Endodermal cell (in vitro differentiated cells): ENCODE data around the gene CAP2. TPM values are rescaled to one million over a fixed set of nuclear protein-coding genes. Genes with fewer than 3 reads are reported as not detected.

Source experiments
- DNase-seq: peaks from one replicate; pipeline ENCODE4 v3.0.0-alpha.2; 2017
- H3K27ac ChIP-seq: 2 replicates; pipeline ENCODE4 v1.5.1; 2013; ENCODE audit warnings: mild to moderate bottlenecking, low read depth, low read length, moderate library complexity
- H3K27me3 ChIP-seq: 2 replicates; pipeline ENCODE4 v1.6.1; 2013; ENCODE audit warnings: mild to moderate bottlenecking, low read length, moderate library complexity; ENCODE audit not compliant: insufficient read depth, control insufficient read depth, poor library complexity, severe bottlenecking
- H3K36me3 ChIP-seq: 2 replicates; pipeline ENCODE4 v1.7.0; 2013; ENCODE audit warnings: mild to moderate bottlenecking, low read length, moderate library complexity; ENCODE audit not compliant: control insufficient read depth, insufficient read depth
- H3K4me1 ChIP-seq: one replicate; pipeline ENCODE4 v1.7.0; 2013; ENCODE audit warnings: low read length; ENCODE audit not compliant: control insufficient read depth, insufficient read depth
- H3K4me3 ChIP-seq: 2 replicates; pipeline ENCODE4 v1.5.1; 2013; ENCODE audit warnings: mild to moderate bottlenecking, low read length, moderate library complexity
- H3K9ac ChIP-seq: 2 replicates; pipeline ENCODE4 v1.6.1; 2013; ENCODE audit warnings: mild to moderate bottlenecking, low read length, moderate library complexity; ENCODE audit not compliant: poor library complexity, severe bottlenecking; ENCODE audit errors: extremely low read depth
- H3K9me3 ChIP-seq: 2 replicates; pipeline ENCODE4 v1.6.1; 2013; ENCODE audit warnings: mild to moderate bottlenecking, low read length, moderate library complexity; ENCODE audit not compliant: control insufficient read depth
- H3K27ac Mint-ChIP-seq: 2 replicates; pipeline ENCODE4 v1.8.0; 2020; ENCODE audit warnings: mixed read lengths
- H3K27me3 Mint-ChIP-seq: 2 replicates; pipeline ENCODE4 v1.8.0; 2021; ENCODE audit warnings: mild to moderate bottlenecking, mixed read lengths; ENCODE audit not compliant: insufficient read depth
- H3K36me3 Mint-ChIP-seq: 2 replicates; pipeline ENCODE4 v1.8.0; 2020; ENCODE audit warnings: low read depth, mixed read lengths
- H3K4me1 Mint-ChIP-seq: 2 replicates; pipeline ENCODE4 v1.8.0; 2020; ENCODE audit warnings: mixed read lengths
- H3K4me3 Mint-ChIP-seq: 2 replicates; pipeline ENCODE4 v1.8.0; 2020; ENCODE audit warnings: mild to moderate bottlenecking, moderate library complexity, mixed read lengths
- H3K9me3 Mint-ChIP-seq: 2 replicates; pipeline ENCODE4 v1.8.0; 2020; ENCODE audit warnings: mild to moderate bottlenecking, mixed read lengths
- WGBS, 2 experiments: methylation state at CpG; one replicate each; pipeline versions ENCODE4 v1.1.5 to v1.1.7; 2013; ENCODE audit warnings: missing lambda C conversion rate in 2 of 2, mixed read lengths in 1 of 2; ENCODE audit not compliant: insufficient coverage in 1 of 2, insufficient read length in 1 of 2; 5-methylcytosine and 5-hydroxymethylcytosine counted together
- total RNA-seq, 2 donors: library from RNA; stranded (reverse); fragmentation: NEBNext Ultra II Directional in 1 of 2; extraction: Animal tissue kit (Norgen Biotek cat#: 25700) in 1 of 2; gene quantifications; 2 replicates in 1 of 2; 3 replicates in 1 of 2; pipeline ENCODE4 v1.2.1, GENCODE V29; 2021
- TF ChIP-seq, protein P1 (sequence below): fragments of 200-600 bp; sonication (generic); conservative IDR thresholded peaks from 2 replicates; pipeline ENCODE4 v1.5.0; 2021; ENCODE audit warnings: antibody characterized with exemption, mild to moderate bottlenecking

Gene CAP2
- total RNA-seq, 2 donors from 2014 or later: 29.8 to 35.9 TPM

DNA sequence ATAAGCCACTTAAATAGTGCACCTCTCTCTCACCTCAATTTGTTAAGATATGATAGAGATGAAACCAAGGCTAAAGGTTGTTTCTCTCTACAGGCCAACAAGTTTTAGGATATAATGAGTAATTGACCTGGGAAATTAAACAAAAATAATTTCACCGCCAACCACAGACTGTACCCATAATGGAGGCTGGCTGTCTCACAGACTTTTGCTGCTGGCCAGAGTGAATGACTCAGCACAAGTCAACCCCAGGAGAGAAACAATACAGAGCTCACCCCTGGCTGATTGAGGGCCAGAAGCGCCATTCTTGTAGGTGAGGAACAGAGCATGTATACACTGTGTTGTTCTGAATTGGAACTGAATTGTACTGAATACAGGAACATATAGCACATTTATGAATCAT, 99.9 kb downstream of the CAP2 start:
- WGBS, 2 experiments: 98 to 100% methylated on average over 1 to 2 of the region's 2 CpGs
- peak overlapping the region; percentile 67 for H3K27ac Mint-ChIP-seq

DNA sequence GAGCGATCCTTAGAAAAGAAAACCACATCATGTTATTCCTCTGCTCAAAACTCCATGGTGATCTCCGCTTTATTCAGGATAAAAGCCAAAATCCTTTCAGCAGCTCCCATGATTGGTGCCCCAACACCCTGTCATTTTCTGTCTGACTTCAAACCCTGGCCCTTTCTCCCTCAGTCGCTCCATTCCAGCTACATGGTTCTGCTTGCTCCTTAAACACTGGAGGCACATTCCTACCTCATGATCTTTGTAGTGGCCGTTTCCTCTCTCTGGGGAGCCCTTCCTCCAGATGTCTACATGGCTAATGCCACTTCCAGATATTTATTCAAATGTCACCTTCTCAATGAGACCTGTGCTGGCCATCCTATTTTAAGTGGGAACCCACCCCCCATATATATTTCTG, 100.8 kb downstream of the CAP2 start:
- Mint-ChIP-seq H3K27me3 (no peaks in the 10 kb centered on the region), H3K4me3 (no peak overlapping the region), H3K9me3 (no peaks in the 10 kb centered on the region), H3K27ac (peak overlapping the region; percentile 53), H3K36me3 (peaks cover 33% of the 10 kb centered on the region), H3K4me1 (peaks cover 11% of the 10 kb centered on the region)
- no peak for DNase-seq
- H3K27ac ChIP-seq: no peak overlapping the region
- H3K4me3 ChIP-seq: no peak overlapping the region
- no peaks in the 10 kb centered on the region for H3K27me3 ChIP-seq
- no peaks in the 10 kb centered on the region for H3K9me3 ChIP-seq
- H3K4me1 ChIP-seq: no peaks in the 10 kb centered on the region
- no peak overlapping the region for H3K9ac ChIP-seq
- TF ChIP-seq, protein P1, sequence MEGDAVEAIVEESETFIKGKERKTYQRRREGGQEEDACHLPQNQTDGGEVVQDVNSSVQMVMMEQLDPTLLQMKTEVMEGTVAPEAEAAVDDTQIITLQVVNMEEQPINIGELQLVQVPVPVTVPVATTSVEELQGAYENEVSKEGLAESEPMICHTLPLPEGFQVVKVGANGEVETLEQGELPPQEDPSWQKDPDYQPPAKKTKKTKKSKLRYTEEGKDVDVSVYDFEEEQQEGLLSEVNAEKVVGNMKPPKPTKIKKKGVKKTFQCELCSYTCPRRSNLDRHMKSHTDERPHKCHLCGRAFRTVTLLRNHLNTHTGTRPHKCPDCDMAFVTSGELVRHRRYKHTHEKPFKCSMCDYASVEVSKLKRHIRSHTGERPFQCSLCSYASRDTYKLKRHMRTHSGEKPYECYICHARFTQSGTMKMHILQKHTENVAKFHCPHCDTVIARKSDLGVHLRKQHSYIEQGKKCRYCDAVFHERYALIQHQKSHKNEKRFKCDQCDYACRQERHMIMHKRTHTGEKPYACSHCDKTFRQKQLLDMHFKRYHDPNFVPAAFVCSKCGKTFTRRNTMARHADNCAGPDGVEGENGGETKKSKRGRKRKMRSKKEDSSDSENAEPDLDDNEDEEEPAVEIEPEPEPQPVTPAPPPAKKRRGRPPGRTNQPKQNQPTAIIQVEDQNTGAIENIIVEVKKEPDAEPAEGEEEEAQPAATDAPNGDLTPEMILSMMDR: no peak
- 95 to 97% methylated on average over 3 to 4 of the region's 4 CpGs for WGBS, 2 experiments
- peaks cover 40% of the 10 kb centered on the region for H3K36me3 ChIP-seq

More for the DNA sequence above, 99.9 kb downstream of the CAP2 start:
- TF ChIP-seq, protein P1: no peak
- H3K36me3 Mint-ChIP-seq: peaks cover 39% of the 10 kb centered on the region
- no peaks in the 10 kb centered on the region for H3K9me3 Mint-ChIP-seq
- no peak for DNase-seq
- Histone ChIP-seq H3K9ac (no peak overlapping the region), H3K4me1 (no peaks in the 10 kb centered on the region), H3K36me3 (peaks cover 46% of the 10 kb centered on the region), H3K4me3 (no peak overlapping the region), H3K9me3 (no peaks in the 10 kb centered on the region), H3K27me3 (no peaks in the 10 kb centered on the region), H3K27ac (no peak overlapping the region)
- no peak overlapping the region for H3K4me3 Mint-ChIP-seq
- H3K4me1 Mint-ChIP-seq: peaks cover 11% of the 10 kb centered on the region
- H3K27me3 Mint-ChIP-seq: no peaks in the 10 kb centered on the region

DNA sequence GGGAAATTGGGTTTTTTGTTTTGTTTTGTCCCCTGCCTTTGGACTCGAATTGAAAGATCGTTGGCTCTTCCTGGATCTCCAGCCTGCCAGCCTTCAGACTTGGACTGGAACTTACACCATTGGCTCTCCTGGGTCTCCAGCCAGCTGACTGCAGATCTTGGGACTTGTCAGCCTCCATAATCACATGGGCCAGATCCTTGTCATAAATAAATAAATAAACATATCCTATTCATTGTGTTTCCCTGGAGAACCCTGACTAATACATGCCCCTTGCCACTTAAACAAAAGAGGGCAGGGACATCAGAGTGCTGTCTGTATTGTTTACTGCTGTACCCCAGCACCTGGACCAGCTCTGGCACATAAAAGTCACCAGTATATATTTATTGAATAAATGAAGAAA, 101.5 kb downstream of the CAP2 start:
- peaks cover 11% of the 10 kb centered on the region for H3K4me1 Mint-ChIP-seq
- no peaks in the 10 kb centered on the region for H3K27me3 Mint-ChIP-seq
- H3K4me3 Mint-ChIP-seq: no peak overlapping the region
- TF ChIP-seq, protein P1: no peak
- Histone ChIP-seq H3K4me3 (no peak overlapping the region), H3K4me1 (no peaks in the 10 kb centered on the region), H3K36me3 (peaks cover 40% of the 10 kb centered on the region), H3K9me3 (no peaks in the 10 kb centered on the region), H3K9ac (no peak overlapping the region), H3K27me3 (no peaks in the 10 kb centered on the region), H3K27ac (no peak overlapping the region)
- no peaks in the 10 kb centered on the region for H3K9me3 Mint-ChIP-seq
- no peak overlapping the region for H3K27ac Mint-ChIP-seq
- WGBS, 2 experiments: 94 to 100% methylated on average over 2 of the region's 2 CpGs
- DNase-seq: no peak
- H3K36me3 Mint-ChIP-seq: peaks cover 33% of the 10 kb centered on the region
